AML-193 (cell line): Measurements from ENCODE around the gene ZNF497.
"Not testable (repeated sequence)": the region's sequence is repeated elsewhere in the genome, so short reads cannot be mapped to it uniquely, and the experiment has no call there.

Experiments
- DNase-seq, 2 experiments: peaks; one replicate each; lab custom pipeline; 2025; lab: John Stamatoyannopoulos, UW

ZNF497 gene

GRCh38 chr19:58362272-58362994 is at the start of gene ZNF497:
Gene ZNF497, minus strand, starts transcription at chr19:58362751. Its CDS starts 5,116 bp downstream, at chr19:58357635.
- peak; percentile 86 to 91 for DNase-seq

- peak; percentile 18 to 40 for DNase-seq
Measured at GRCh38 chr19:58409010-58409790, 46.6 kb upstream of the ZNF497 start.

- DNase-seq = peak; percentile 90 to 91
Measured at GRCh38 chr19:58408152-58409009, 45.8 kb upstream of the ZNF497 start, which contains the start of gene ZNF584. Gene ZNF584, plus strand, starts transcription at chr19:58408649. Its CDS starts 499 bp downstream, at chr19:58409148.

GRCh38 chr19:58407658-58408151 is 45.2 kb upstream of the ZNF497 start:
- DNase-seq = peak in 1 of 2 experiments; percentile 41

GRCh38 chr19:58406818-58407657 is 44.5 kb upstream of the ZNF497 start:
- DNase-seq = peak in 1 of 2 experiments; percentile 24

GRCh38 chr19:58403920-58404478 is 41.4 kb upstream of the ZNF497 start:
- DNase-seq = not testable (repeated sequence)

GRCh38 chr19:58401840-58402421 is 39.4 kb upstream of the ZNF497 start:
- no peak for DNase-seq

GRCh38 chr19:58400916-58401839 is 38.6 kb upstream of the ZNF497 start:
- peak; percentile 97 to 98 for DNase-seq

- DNase-seq = no peak
Measured at GRCh38 chr19:58400316-58400915, 37.9 kb upstream of the ZNF497 start.

GRCh38 chr19:58399903-58400302 is 37.4 kb upstream of the ZNF497 start:
- DNase-seq = no peak

- DNase-seq = no peak
Measured at GRCh38 chr19:58398545-58398944, 36.0 kb upstream of the ZNF497 start.

- no peak for DNase-seq
Measured at GRCh38 chr19:58398087-58398486, 35.5 kb upstream of the ZNF497 start.

- no peak for DNase-seq
Measured at GRCh38 chr19:58397533-58398037, 35.0 kb upstream of the ZNF497 start.

GRCh38 chr19:58396691-58397532 is 34.4 kb upstream of the ZNF497 start:
- DNase-seq = no peak

- no peak for DNase-seq
Measured at GRCh38 chr19:58395979-58396627, 33.6 kb upstream of the ZNF497 start.

GRCh38 chr19:58395220-58395978 is 32.8 kb upstream of the ZNF497 start, which contains the start of gene RNF225:
Gene RNF225, plus strand, starts transcription at chr19:58395656. Its CDS starts 434 bp downstream, at chr19:58396090.
- no peak for DNase-seq
